GM12878 (cell line): ENCODE data around the gene IRGQ. TPM values are rescaled to one million over a fixed set of nuclear protein-coding genes. Genes with fewer than 3 reads are reported as not detected.

Source experiments
- ATAC-seq: fragments of 200-7000 bp; cut with Tn5 transposase; 3 replicates; pipeline ENCODE4 v1.9.1; 2020; ENCODE audit warnings: mild to moderate bottlenecking, moderate library complexity
- BruUV-seq: library from RNA; stranded (reverse); fragments of 400-500 nt; replicated peaks from 2 replicates; lab custom pipeline; 2021; lab: Mats Ljungman, UMichigan
- CTCF ChIA-PET: fragments of 300-600 bp; sonication (Branson Sonifier 250); formaldehyde crosslinking; extraction: SDS; loops from one replicate; lab custom pipeline; 2021; ENCODE audit warnings: inconsistent platforms; lab: Yijun Ruan, JAX
- POLR2A ChIA-PET: fragments of 350-600 bp; formaldehyde crosslinking; extraction: SDS; loops from one replicate; lab custom pipeline; 2021; ENCODE audit warnings: inconsistent platforms; lab: Charles Lee
- RAD21 ChIA-PET: fragments of 300-600 bp; sonication (Branson Sonifier 250); formaldehyde crosslinking; loops from one replicate; lab custom pipeline; 2023; ENCODE audit warnings: antibody characterized with exemption; ENCODE audit not compliant: unreplicated experiment; lab: Charles Lee
- SMC1A ChIA-PET: fragments of 300-600 bp; sonication (Branson Sonifier 250); formaldehyde crosslinking; loops from one replicate; lab custom pipeline; 2023; ENCODE audit not compliant: unreplicated experiment, uncharacterized antibody; lab: Charles Lee
- DNase-seq: peaks from one replicate; pipeline ENCODE4 v3.0.0-alpha.2; 2011; ENCODE audit warnings: low read depth, low spot score
- FAIRE-seq: peaks from 3 replicates; lab custom pipeline; 2011; peaks lifted over from hg19 to GRCh38; lab: Jason Lieb, UNC
- H2AFZ ChIP-seq: 2 replicates; pipeline ENCODE4 v1.6.0; 2011; ENCODE audit warnings: low read depth, low read length, control low read depth; ENCODE audit not compliant: control insufficient read depth
- H3K27ac ChIP-seq: 2 replicates; pipeline ENCODE4 v1.5.1; 2011; ENCODE audit warnings: control low read depth; ENCODE audit not compliant: control insufficient read depth, insufficient read depth
- H3K27me3 ChIP-seq, 2 experiments: replicated peaks in 1 of 2; 2 replicates each; pipeline versions ENCODE4 v1.6.0 to v1.6.1; 2011; ENCODE audit warnings: low read length in 1 of 2; ENCODE audit not compliant: control insufficient read depth in 2 of 2, insufficient read depth in 2 of 2
- H3K36me3 ChIP-seq, 2 experiments: 2 replicates each; pipeline ENCODE4 v1.5.1; 2011; ENCODE audit warnings: low read length in 1 of 2; ENCODE audit not compliant: control insufficient read depth in 2 of 2, insufficient read depth in 2 of 2
- H3K4me1 ChIP-seq: 2 replicates; pipeline ENCODE4 v1.6.1; 2011; ENCODE audit warnings: mild to moderate bottlenecking, low read length, moderate library complexity, mixed read lengths; ENCODE audit not compliant: control insufficient read depth, insufficient read depth
- H3K4me2 ChIP-seq: 2 replicates; pipeline ENCODE4 v1.6.0; 2011; ENCODE audit warnings: control low read depth; ENCODE audit not compliant: control insufficient read depth, insufficient read depth
- H3K4me3 ChIP-seq: fragments of 200-600 bp; sonication (generic); 2 replicates; pipeline ENCODE4 v1.5.1; 2016
- H3K79me2 ChIP-seq: 2 replicates; pipeline ENCODE4 v1.6.0; 2011; ENCODE audit warnings: low read length; ENCODE audit not compliant: control insufficient read depth, insufficient read depth
- H3K9ac ChIP-seq: 2 replicates; pipeline ENCODE4 v1.8.0; 2011; ENCODE audit warnings: low read length, control low read depth, mixed read lengths; ENCODE audit not compliant: control insufficient read depth, insufficient read depth
- H3K9me3 ChIP-seq: replicated peaks from 3 replicates; pipeline ENCODE4 v1.5.1; 2011; ENCODE audit warnings: mild to moderate bottlenecking, low read length; ENCODE audit not compliant: control insufficient read depth, insufficient read depth
- H4K20me1 ChIP-seq: 2 replicates; pipeline ENCODE4 v1.6.0; 2011; ENCODE audit not compliant: control insufficient read depth, insufficient read depth
- BCLAF1 ChIP-seq: fragments of 450-650 bp; IDR thresholded peaks from 2 replicates; pipeline ENCODE4 v1.6.1; 2017; ENCODE audit warnings: antibody characterized with exemption, mild to moderate bottlenecking, moderate library complexity
- CBX3 ChIP-seq: fragments of 200-600 bp; sonication (generic); IDR thresholded peaks from 2 replicates; pipeline ENCODE4 v1.6.1; 2016; ENCODE audit warnings: low read depth, borderline replicate concordance
- CTCF ChIP-seq, 3 experiments: IDR thresholded peaks in 2 of 3; conservative IDR thresholded peaks in 1 of 3; 2 replicates each; pipeline ENCODE4 v1.5.1; 2011; ENCODE audit warnings: low read depth in 3 of 3, low read length in 3 of 3, mild to moderate bottlenecking in 3 of 3, control low read depth in 2 of 3, moderate library complexity in 2 of 3, inconsistent platforms in 1 of 3, mixed read lengths in 1 of 3; ENCODE audit not compliant: control insufficient read depth in 2 of 3, insufficient read depth in 1 of 3; ENCODE audit errors: extremely low read depth in 1 of 3
- EED ChIP-seq: sonication (generic); IDR thresholded peaks from 2 replicates; pipeline ENCODE4 v1.6.1; 2016; ENCODE audit warnings: antibody characterized with exemption, low read depth
- IRF4 ChIP-seq: IDR thresholded peaks from 2 replicates; pipeline ENCODE4 v1.6.1; 2011; ENCODE audit warnings: low read depth, low read length
- NBN ChIP-seq: fragments of 450-650 bp; IDR thresholded peaks from 2 replicates; pipeline ENCODE4 v1.6.1; 2016
- NKRF ChIP-seq: fragments of 450-650 bp; conservative IDR thresholded peaks from 2 replicates; pipeline ENCODE4 v1.6.1; 2017; ENCODE audit warnings: mild to moderate bottlenecking, moderate library complexity
- YBX1 ChIP-seq: fragments of 450-650 bp; IDR thresholded peaks from 2 replicates; pipeline ENCODE4 v1.6.1; 2016; ENCODE audit warnings: antibody characterized with exemption
- WGBS: methylation state at CpG from one replicate; pipeline ENCODE4 v1.1.6; 2016; ENCODE audit warnings: low lambda C conversion rate; ENCODE audit not compliant: insufficient replicate concordance, insufficient coverage; ENCODE audit errors: missing lambda C conversion rate; 5-methylcytosine and 5-hydroxymethylcytosine counted together
- in situ Hi-C: fragments of 300-500 bp; cut with MboI; formaldehyde crosslinking; loops from 9 replicates; pipeline ENCODE4 v1.14.3; 2018; ENCODE audit warnings: mixed read lengths
- intact Hi-C: fragments of 100-400 bp; cut with micrococcal nuclease; formaldehyde crosslinking; loops from one replicate; pipeline ENCODE4 v1.14.2; 2022; ENCODE audit not compliant: unreplicated experiment
- polyA plus RNA-seq, 11 experiments: library from polyadenylated mRNA; depleted of rRNA in 4 of 11; unstranded in 6 of 11; stranded (reverse) in 5 of 11; fragments of >200 nt; fragmentation: Nextera tagmentation in 4 of 11; fragmentation: Illumina TruSeq in 1 of 11; extraction: Ambion mirVana in 4 of 11; extraction: Trizol in 1 of 11; gene quantifications; 1 replicate in 1 of 11; 2 replicates in 10 of 11; pipeline versions ENCODE4 v1.2.1 to v1.2.3, GENCODE V29; 2011 to 2016; ENCODE audit warnings: inconsistent platforms in 2 of 11, missing spikeins in 2 of 11, low read depth in 1 of 11
- total RNA-seq, 4 experiments: library from RNA; depleted of rRNA in 3 of 4; stranded (reverse); fragments of >200 nt in 3 of 4; fragmentation: Illumina TruSeq in 1 of 4; extraction: Trizol in 1 of 4; gene quantifications; 2 replicates each; pipeline versions ENCODE4 v1.2.1 to v1.2.3, GENCODE V29; 2013 to 2021

Gene IRGQ
- total and polyA plus RNA-seq, 10 of the 15 experiments (the other 5 are each of a cell fraction or from before 2014, with no cell fraction given): 3.3 to 20.8 (median 9.0) TPM

GRCh38 chr19:43623889-43624670, 28.1 kb upstream of the IRGQ start:
- 74% methylated on average over 32 of the region's 35 CpGs for WGBS
- Histone ChIP-seq H3K36me3 (no peaks in the 10 kb centered on the region), H3K27me3 (no peaks in the 10 kb centered on the region), H2AFZ (no peak overlapping the region), H3K4me1 (peaks cover 3% of the 10 kb centered on the region; the same call in 1 of the 2 replicates), H4K20me1 (no peaks in the 10 kb centered on the region), H3K9ac (no peak overlapping the region), H3K4me2 (no peak overlapping the region), H3K4me3 (no peak overlapping the region), H3K27ac (no peak overlapping the region), H3K79me2 (peaks cover 4% of the 10 kb centered on the region; the same call in 1 of the 2 replicates), H3K9me3 (no peaks in the 10 kb centered on the region)
- TF ChIP-seq EED: no peak
- no peak for TF ChIP-seq CTCF (IDR thresholded peaks at IDR 0.05 in 2 of 3, conservative IDR thresholded peaks at IDR 0.05 in 1 of 3; ENCODE audit: control insufficient read depth in 2 of 3, extremely low read depth in 1 of 3, insufficient read depth in 1 of 3, low read depth in 3 of 3, low read length in 3 of 3)
- TF ChIP-seq CBX3: no peak
- no peak for TF ChIP-seq BCLAF1
- TF ChIP-seq NKRF: no peak
- no peak for TF ChIP-seq IRF4
- no peak for TF ChIP-seq YBX1
- no peak for TF ChIP-seq NBN
- ChIA-PET CTCF (no interaction called here), RAD21 (no interaction called here), POLR2A (interaction anchor here (0.5 to 0.6 kb wide), 2 partner anchors 10 to 96 kb away, joined by 3 to 4 read pairs; no protein-coding TSS in a partner anchor), SMC1A (no interaction called here)
- in situ Hi-C loops (no loop called here), intact Hi-C loops (no loop called here)
- BruUV-seq: no TSS peak
- FAIRE-seq (no peak), ATAC-seq (no peak), DNase-seq (no peak)
